ENCODE measurements around the gene SERPINA5.

DNA sequence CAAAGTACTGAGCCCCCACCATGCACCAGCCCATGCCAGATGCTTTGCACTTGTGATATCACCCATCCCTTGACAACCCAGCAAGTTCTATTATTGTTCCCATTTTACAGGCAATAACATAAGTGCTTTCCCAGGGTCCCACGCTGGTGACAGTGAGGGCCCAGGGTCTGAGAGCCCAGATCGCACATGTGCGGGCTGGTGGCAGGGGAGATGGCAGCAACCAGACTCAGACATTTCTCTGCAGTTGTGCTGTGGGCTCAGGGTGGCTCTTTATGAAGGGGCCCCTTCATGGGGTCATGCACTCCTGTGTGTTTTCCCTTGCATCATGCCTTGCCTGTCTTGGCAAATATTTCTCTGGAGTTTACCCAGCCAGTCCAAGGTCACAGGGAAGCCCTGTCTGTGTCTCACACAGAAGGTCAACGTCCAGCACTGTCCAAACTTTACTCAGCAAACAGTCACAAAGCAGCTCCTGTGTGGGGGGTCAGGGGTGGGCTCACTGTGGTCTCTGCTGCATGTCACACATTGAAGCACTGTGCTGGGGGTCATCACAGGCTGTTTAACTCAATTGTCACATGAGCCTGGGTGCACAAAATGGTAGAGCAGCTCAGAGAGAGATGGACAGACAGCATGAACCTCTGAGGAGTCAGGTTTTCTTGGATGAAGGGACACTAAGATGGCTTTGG lies 12.7 kb downstream of the SERPINA5 start:
- TF ChIP-seq, protein P1, sequence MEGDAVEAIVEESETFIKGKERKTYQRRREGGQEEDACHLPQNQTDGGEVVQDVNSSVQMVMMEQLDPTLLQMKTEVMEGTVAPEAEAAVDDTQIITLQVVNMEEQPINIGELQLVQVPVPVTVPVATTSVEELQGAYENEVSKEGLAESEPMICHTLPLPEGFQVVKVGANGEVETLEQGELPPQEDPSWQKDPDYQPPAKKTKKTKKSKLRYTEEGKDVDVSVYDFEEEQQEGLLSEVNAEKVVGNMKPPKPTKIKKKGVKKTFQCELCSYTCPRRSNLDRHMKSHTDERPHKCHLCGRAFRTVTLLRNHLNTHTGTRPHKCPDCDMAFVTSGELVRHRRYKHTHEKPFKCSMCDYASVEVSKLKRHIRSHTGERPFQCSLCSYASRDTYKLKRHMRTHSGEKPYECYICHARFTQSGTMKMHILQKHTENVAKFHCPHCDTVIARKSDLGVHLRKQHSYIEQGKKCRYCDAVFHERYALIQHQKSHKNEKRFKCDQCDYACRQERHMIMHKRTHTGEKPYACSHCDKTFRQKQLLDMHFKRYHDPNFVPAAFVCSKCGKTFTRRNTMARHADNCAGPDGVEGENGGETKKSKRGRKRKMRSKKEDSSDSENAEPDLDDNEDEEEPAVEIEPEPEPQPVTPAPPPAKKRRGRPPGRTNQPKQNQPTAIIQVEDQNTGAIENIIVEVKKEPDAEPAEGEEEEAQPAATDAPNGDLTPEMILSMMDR (IDR thresholded peaks at IDR 0.05) = no peak
- TF ChIP-seq TCF7L2 (IDR thresholded peaks at IDR 0.05; ENCODE audit: low read depth, low read length) = no peak
- TF ChIP-seq, protein P2, sequence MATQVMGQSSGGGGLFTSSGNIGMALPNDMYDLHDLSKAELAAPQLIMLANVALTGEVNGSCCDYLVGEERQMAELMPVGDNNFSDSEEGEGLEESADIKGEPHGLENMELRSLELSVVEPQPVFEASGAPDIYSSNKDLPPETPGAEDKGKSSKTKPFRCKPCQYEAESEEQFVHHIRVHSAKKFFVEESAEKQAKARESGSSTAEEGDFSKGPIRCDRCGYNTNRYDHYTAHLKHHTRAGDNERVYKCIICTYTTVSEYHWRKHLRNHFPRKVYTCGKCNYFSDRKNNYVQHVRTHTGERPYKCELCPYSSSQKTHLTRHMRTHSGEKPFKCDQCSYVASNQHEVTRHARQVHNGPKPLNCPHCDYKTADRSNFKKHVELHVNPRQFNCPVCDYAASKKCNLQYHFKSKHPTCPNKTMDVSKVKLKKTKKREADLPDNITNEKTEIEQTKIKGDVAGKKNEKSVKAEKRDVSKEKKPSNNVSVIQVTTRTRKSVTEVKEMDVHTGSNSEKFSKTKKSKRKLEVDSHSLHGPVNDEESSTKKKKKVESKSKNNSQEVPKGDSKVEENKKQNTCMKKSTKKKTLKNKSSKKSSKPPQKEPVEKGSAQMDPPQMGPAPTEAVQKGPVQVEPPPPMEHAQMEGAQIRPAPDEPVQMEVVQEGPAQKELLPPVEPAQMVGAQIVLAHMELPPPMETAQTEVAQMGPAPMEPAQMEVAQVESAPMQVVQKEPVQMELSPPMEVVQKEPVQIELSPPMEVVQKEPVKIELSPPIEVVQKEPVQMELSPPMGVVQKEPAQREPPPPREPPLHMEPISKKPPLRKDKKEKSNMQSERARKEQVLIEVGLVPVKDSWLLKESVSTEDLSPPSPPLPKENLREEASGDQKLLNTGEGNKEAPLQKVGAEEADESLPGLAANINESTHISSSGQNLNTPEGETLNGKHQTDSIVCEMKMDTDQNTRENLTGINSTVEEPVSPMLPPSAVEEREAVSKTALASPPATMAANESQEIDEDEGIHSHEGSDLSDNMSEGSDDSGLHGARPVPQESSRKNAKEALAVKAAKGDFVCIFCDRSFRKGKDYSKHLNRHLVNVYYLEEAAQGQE (IDR thresholded peaks at IDR 0.05; ENCODE audit: insufficient read depth in 1 of 2, low read depth in 2 of 2, low read length in 1 of 2) = no peak
